Measurements from ENCODE around the gene USH1G.
"Not testable (repeated sequence)": the region's sequence is repeated elsewhere in the genome, so short reads cannot be mapped to it uniquely, and the experiment has no call there.

USH1G gene

DNA sequence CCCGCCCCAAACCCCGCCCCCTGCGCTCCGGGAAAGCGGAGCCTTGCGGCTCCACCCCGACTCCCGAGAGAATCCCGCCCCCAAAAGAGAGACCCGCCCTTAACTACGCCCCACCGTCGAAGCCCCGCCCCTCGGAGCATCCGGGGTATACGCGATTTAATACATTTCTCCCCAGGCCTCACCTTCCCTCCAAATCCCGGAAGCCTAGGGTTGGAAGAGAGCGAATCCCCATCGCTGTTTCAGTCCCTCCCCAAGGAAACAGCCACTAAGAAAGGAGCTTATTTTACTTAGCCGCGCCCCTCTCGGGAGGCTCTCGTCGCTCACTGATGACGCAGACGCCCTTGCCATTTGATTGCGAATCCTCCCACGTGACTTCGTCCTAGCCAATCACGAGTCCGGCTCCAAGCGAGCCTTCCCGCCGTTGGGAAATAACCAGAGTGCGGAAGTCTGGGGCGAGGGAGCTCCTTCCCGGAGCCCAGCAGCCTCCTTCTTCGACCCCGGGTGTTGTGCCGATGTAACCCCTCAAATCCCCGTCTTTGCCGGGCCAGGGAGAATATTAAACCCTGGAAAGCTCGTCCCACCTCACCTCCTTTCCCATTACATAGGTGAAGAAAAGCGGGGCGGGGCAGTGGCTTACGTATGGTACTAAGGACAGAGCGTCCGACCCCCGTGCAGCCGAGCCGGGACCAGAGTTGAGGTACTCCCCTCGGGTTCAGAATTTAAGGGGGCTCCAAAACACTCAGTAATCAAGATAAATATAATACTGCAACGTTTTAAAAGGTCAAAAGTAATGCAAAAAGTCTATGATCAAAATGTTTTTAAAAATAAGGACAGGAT, 49.8 kb downstream of the USH1G start:
- peak; percentile 90 for DNase-seq

DNA sequence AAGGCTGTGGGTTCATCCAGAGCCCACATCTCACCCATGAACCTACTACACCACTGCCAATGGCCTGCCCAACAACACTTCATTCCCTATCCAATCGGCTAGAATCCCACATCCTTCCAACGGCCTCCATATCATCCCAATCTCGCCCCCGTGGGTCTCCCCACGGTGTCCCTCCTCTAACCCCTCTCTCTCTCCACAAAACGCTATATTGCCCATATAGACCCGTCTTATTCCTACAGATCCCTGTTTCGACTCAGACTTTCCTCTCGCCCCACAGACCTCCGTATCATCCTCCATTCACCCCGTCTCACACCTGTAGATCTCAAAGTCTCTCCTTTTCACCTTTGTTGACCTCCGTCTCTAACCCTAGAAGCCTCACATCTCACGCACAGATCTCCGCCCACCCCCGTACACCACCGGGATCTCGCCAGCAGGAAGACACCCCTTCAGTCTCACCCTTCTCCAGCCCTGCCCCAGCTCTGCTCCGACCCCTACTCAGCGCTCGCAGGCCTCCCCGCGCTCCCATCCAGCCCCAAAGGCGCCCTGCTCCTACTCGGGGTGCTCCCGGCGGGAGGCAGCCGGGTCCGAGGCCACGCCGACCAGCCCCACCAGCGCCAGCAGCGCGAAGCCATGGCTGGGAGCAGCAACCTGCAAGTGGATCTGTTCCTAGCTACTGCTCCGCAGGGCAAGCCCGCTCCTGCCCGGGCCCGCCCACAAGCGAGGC, 50.6 kb downstream of the USH1G start, which contains the start of gene FDXR:
TSS of gene FDXR (minus strand) at position 682 of the 724 bp plus-strand sequence. CDS start at position 632, 50 bp downstream.
- no peak for DNase-seq

DNA sequence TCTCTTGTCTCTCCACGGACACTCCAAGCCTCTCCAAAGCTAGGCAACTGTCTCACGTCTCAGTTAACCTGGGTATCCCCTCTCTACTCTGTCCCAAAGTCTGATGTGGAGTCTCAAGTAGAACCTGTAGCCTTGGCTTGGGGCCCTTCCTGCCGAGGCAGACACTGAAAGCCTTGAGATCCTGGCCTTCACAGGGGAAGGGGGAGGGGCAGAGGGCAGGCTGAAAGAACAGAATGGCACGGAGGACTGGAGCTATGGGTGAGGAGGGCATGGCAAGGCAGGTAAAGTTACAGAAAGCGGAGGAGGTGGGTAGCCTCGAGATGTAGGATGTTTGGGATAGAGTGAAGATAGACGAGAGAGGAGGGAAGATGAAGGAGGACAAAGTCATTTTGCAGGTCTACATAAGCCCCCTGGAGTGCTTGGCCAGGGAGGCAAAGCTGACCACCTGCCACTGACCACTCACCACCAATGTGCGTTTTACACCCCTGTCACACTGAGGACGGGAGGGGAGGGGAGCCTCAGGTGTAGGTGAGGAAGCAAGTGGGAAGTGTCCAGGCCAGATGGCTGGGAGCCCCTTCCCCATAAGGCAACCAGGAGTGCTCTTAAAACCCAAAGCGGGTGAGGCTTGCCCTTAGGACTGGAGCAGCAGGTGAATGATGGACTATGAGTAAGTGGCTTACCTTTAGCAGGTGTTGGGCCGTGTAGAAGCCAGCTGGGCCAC, 51.5 kb downstream of the USH1G start:
- DNase-seq, result no peak

DNA sequence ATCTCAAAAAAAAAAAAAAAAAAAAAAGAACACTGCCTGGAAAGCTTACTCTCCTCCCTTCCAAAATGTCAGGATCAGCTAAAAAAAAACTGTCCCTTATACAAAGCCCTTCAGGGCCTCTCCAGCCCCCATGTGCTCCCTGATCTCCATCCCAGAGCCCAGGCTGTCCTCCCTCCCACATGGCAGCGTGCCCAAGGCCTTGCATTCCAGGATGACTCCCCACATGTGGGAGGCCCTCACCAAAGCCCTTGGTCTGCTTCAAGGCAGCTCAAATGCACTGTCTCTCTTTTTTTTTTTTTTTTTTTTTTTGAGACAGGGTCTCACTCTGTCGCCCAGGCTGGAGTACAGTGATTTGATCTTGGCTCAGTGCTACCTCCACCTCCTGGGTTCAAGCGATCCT, 52.5 kb downstream of the USH1G start:
- DNase-seq, result no peak

DNA sequence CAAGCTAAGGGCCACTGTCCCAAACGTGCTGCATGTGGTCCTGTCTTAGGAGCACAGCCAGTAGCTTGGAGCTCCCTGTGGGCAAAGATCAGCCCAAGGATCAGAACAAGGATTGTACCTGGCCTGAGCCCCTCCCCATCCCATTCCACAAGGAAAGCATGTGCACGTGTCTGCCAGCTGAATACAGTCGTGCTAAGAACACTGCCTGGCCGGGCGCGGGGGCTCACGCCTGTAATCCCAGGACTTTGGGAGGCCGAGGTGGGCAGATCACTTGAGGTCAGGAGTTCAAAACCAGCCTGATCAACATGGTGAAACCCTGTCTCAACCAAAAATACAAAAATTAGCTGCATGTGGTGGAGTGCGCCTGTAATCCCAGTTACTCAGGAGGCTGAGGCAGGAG, 53.0 kb downstream of the USH1G start:
- DNase-seq, result not testable (repeated sequence)

DNA sequence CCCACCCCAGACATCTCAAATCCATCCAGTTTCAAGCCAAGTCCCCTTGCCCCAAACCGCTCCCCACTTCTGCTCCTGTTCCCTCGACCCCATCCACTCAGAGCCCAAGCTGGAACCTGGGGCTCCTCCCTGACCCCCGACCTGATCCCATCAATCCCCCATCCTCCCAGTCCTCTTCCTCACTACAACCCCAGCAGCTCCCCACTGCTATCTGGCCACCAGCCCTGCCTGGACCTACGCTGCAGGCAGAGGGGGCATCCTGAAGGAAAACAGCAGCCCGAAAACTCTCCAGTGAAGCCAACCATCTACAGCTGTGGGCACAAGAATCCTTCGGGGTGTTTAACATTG, 54.2 kb downstream of the USH1G start:
- no peak for DNase-seq

DNA sequence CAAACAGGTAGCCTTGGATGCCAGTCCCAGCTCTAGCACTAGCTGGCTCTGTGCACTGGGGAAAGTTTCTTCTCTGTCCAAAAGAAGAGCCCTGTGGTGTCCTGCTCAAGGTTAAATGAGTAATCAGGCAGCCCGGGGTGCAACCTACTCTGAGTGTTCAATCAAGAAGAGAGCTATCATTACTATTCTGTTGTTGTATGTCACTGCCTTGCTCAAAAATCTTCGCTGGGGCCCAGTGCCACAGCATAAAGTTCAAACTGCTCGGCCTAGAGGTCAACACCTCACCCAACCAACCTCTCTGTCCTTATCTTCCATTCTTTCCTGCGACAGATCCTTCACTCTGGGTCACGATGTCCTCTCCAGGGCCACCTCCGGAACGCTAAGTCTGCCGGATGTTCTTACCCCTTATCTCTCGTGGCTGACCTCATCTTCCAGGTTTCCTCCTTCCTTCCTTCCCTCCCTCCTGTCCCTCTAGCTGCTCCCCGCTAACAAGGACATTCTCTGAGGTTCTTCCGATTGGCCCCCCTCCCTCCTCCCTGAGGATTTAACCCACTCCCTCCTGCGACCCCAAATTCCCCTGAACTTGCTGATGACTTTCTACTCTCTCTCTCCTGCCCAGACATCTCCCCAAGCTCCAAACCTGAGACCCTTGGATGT, 54.7 kb downstream of the USH1G start:
- no peak for DNase-seq

DNA sequence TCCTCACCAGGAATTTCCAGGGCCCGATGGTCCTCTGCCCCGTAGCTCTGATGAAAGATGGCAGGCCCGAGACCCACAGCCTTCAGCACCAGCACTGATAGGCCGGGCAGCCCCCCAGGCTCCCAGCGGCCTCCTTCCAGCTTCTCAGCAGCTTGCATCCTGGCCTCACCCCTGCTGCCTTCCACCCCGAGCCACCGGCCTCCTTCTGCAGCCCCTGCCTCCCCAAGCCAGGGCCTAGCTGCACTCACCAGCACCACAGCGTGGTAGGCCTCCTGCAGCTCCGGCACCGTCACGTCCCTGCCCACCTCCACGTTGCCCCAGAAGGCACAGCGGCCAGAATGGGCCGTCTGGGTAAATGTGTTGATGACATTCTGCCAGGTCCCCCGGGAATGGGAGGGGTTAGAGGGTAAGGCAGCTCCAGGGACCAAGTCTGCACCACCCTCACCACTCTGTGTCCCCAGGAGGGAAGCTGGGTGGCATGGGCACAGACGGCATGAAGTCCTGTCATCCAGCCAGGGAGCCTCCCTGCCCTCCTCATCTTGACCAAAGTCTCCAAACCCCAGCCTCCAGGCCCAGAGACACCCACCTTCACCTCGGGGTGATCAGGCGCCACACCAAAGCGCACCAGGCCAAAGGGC, 56.7 kb downstream of the USH1G start:
- no peak for DNase-seq

All from DMS79 treated with DMSO at 0.1 percent for 48 hours (cell line).